22Rv1 (cell line): ENCODE data around the gene PML.
"Not testable (repeated sequence)": the region's sequence is repeated elsewhere in the genome, so short reads cannot be mapped to it uniquely, and the experiment has no call there.

Experiments used
- H3K27ac ChIP-seq: fragments of 450-650 bp; 2 replicates; pipeline ENCODE4 v1.5.1; 2017
- ZFX ChIP-seq: fragments of 450-650 bp; IDR thresholded peaks from 2 replicates; pipeline ENCODE4 v1.6.1; 2017; ENCODE audit warnings: antibody characterized with exemption, borderline replicate concordance
- TF ChIP-seq, protein P1 (sequence below): fragments of 450-650 bp; IDR thresholded peaks from 2 replicates; pipeline ENCODE4 v1.5.1; 2017; ENCODE audit warnings: mild to moderate bottlenecking

The PML gene

GRCh38 chr15:73959801-73960200 is 34.7 kb upstream of the PML start:
- no peak for TF ChIP-seq ZFX
- TF ChIP-seq, protein P1, sequence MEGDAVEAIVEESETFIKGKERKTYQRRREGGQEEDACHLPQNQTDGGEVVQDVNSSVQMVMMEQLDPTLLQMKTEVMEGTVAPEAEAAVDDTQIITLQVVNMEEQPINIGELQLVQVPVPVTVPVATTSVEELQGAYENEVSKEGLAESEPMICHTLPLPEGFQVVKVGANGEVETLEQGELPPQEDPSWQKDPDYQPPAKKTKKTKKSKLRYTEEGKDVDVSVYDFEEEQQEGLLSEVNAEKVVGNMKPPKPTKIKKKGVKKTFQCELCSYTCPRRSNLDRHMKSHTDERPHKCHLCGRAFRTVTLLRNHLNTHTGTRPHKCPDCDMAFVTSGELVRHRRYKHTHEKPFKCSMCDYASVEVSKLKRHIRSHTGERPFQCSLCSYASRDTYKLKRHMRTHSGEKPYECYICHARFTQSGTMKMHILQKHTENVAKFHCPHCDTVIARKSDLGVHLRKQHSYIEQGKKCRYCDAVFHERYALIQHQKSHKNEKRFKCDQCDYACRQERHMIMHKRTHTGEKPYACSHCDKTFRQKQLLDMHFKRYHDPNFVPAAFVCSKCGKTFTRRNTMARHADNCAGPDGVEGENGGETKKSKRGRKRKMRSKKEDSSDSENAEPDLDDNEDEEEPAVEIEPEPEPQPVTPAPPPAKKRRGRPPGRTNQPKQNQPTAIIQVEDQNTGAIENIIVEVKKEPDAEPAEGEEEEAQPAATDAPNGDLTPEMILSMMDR = no peak
- H3K27ac ChIP-seq = no peak overlapping the region

DNA sequence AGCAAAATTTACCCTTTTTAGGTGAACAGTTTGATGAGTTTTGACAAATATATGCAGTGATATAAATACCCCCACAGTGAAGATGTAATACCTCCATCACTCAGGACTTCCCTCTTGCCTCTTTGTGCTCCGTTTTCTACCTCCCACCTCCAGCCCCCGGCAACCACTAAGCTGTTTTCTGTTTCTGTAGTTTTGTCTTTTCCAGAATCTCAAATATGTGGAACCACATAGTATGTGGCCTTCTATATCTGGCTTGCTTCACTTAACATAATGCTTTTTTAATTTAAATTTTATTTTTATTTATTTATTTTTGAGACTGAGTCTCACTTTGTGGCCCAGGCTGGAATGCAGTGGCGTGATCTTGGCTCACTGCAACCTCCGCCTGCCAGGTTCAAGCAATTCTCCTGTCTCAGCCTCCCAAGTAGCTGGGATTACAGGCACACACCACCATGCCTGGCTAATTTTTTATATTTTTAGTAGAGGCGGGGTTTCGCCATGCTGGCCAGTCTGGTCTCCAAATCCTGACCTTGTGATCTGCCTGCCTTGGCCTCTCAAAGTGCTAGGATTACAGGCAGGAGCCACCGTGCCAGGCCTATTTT is 33.9 kb upstream of the PML start:
- not testable (repeated sequence) for H3K27ac ChIP-seq

- no peak for TF ChIP-seq ZFX
- TF ChIP-seq, protein P1 = no peak
Measured at GRCh38 chr15:73962433-73962832, 32.1 kb upstream of the PML start.

GRCh38 chr15:73964736-73965093 is 29.8 kb upstream of the PML start:
- TF ChIP-seq, protein P1 = peak; percentile 97
- no peak for TF ChIP-seq ZFX
- no peak overlapping the region for H3K27ac ChIP-seq

More at GRCh38 chr15:73962433-73962832, 32.1 kb upstream of the PML start:
- H3K27ac ChIP-seq = no peak overlapping the region

DNA sequence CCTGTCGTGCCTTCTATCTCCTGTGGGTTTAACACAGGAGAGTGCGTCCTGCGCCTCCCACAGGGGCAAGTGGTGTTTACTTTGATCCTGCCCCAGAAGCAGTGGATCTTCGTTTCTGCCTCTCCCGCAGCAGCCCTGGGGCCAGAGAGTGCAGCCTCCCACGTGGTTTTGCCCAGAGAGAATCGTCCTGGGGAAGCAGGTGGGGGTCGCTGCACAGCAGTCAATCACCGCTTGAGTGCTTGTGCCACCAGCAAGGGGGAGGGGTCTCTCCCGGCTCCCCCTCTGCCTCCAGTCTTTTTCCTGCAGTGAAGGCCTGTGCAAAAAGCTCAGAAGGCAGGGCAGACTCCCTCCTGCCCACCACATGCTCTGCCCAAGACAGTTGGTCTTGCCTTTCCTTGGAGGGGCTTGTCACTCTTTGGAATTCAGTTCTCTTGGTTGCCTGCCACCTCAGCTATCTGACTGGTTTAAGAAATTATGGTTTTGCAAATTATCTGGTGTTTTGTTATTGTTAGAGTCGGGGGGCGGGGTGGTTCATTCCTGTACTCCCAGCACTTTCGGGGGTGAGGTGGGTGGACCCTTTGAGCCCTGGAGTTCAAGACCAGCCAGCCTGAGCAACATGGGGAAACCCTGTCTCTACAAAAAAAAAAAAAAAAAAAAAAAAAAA is 29.3 kb upstream of the PML start:
- no peak overlapping the region for H3K27ac ChIP-seq
- TF ChIP-seq ZFX = no peak
- TF ChIP-seq, protein P1 = peak; percentile 35

DNA sequence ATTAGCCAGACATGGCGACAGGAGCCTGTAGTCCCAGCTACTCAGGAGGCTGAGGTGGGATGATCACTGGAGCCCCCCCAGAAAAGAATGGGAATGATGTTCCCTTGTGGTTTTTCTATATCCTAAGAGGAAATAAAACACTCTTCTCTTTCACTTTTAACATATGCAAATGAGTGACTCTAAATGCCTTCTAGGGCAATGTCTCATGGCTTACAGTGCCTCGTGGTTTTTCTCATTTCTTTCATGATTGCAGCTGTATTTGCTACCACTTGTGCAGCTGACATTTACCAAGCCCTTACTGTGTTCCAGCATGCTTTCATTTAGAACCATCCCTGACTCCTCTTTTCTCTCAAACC is 28.8 kb upstream of the PML start:
- no peak overlapping the region for H3K27ac ChIP-seq
- TF ChIP-seq, protein P1 = no peak
- no peak for TF ChIP-seq ZFX

GRCh38 chr15:73968461-73968860 is 26.1 kb upstream of the PML start:
- no peak for TF ChIP-seq ZFX
- TF ChIP-seq, protein P1 = no peak

More at GRCh38 chr15:73968461-73968860, 26.1 kb upstream of the PML start:
- H3K27ac ChIP-seq = no peak overlapping the region
